GM12878 (cell line): Measurements from ENCODE around the gene ABCF3. TPM values are rescaled to one million over a fixed set of nuclear protein-coding genes. Genes with fewer than 3 reads are reported as not detected.

Source experiments
- ATAC-seq: fragments of 200-7000 bp; cut with Tn5 transposase; 3 replicates; pipeline ENCODE4 v1.9.1; 2020; ENCODE audit warnings: mild to moderate bottlenecking, moderate library complexity
- Bru-seq: library from RNA; stranded (reverse); fragments of 400-500 nt; gene quantifications from one replicate; lab custom pipeline; 2021; lab: Mats Ljungman, UMichigan
- BruChase-seq, 2 experiments: library from RNA; stranded (reverse); fragments of 400-500 nt; gene quantifications; one replicate each; lab custom pipeline; 2021; lab: Mats Ljungman, UMichigan
- BruUV-seq: library from RNA; stranded (reverse); fragments of 400-500 nt; replicated peaks from 2 replicates; lab custom pipeline; 2021; lab: Mats Ljungman, UMichigan
- CTCF ChIA-PET: fragments of 300-600 bp; sonication (Branson Sonifier 250); formaldehyde crosslinking; extraction: SDS; loops from one replicate; lab custom pipeline; 2021; ENCODE audit warnings: inconsistent platforms; lab: Yijun Ruan, JAX
- POLR2A ChIA-PET: fragments of 350-600 bp; formaldehyde crosslinking; extraction: SDS; loops from one replicate; lab custom pipeline; 2021; ENCODE audit warnings: inconsistent platforms; lab: Charles Lee
- RAD21 ChIA-PET: fragments of 300-600 bp; sonication (Branson Sonifier 250); formaldehyde crosslinking; loops from one replicate; lab custom pipeline; 2023; ENCODE audit warnings: antibody characterized with exemption; ENCODE audit not compliant: unreplicated experiment; lab: Charles Lee
- SMC1A ChIA-PET: fragments of 300-600 bp; sonication (Branson Sonifier 250); formaldehyde crosslinking; loops from one replicate; lab custom pipeline; 2023; ENCODE audit not compliant: unreplicated experiment, uncharacterized antibody; lab: Charles Lee
- DNase-seq: peaks from one replicate; pipeline ENCODE4 v3.0.0-alpha.2; 2011; ENCODE audit warnings: low read depth, low spot score
- FAIRE-seq: peaks from 3 replicates; lab custom pipeline; 2011; peaks lifted over from hg19 to GRCh38; lab: Jason Lieb, UNC
- H2AFZ ChIP-seq: 2 replicates; pipeline ENCODE4 v1.6.0; 2011; ENCODE audit warnings: low read depth, low read length, control low read depth; ENCODE audit not compliant: control insufficient read depth
- H3K27ac ChIP-seq: 2 replicates; pipeline ENCODE4 v1.5.1; 2011; ENCODE audit warnings: control low read depth; ENCODE audit not compliant: control insufficient read depth, insufficient read depth
- H3K27me3 ChIP-seq, 2 experiments: replicated peaks in 1 of 2; 2 replicates each; pipeline versions ENCODE4 v1.6.0 to v1.6.1; 2011; ENCODE audit warnings: low read length in 1 of 2; ENCODE audit not compliant: control insufficient read depth in 2 of 2, insufficient read depth in 2 of 2
- H3K36me3 ChIP-seq, 2 experiments: 2 replicates each; pipeline ENCODE4 v1.5.1; 2011; ENCODE audit warnings: low read length in 1 of 2; ENCODE audit not compliant: control insufficient read depth in 2 of 2, insufficient read depth in 2 of 2
- H3K4me1 ChIP-seq: 2 replicates; pipeline ENCODE4 v1.6.1; 2011; ENCODE audit warnings: mild to moderate bottlenecking, low read length, moderate library complexity, mixed read lengths; ENCODE audit not compliant: control insufficient read depth, insufficient read depth
- H3K4me2 ChIP-seq: 2 replicates; pipeline ENCODE4 v1.6.0; 2011; ENCODE audit warnings: control low read depth; ENCODE audit not compliant: control insufficient read depth, insufficient read depth
- H3K4me3 ChIP-seq: fragments of 200-600 bp; sonication (generic); 2 replicates; pipeline ENCODE4 v1.5.1; 2016
- H3K79me2 ChIP-seq: 2 replicates; pipeline ENCODE4 v1.6.0; 2011; ENCODE audit warnings: low read length; ENCODE audit not compliant: control insufficient read depth, insufficient read depth
- H3K9ac ChIP-seq: 2 replicates; pipeline ENCODE4 v1.8.0; 2011; ENCODE audit warnings: low read length, control low read depth, mixed read lengths; ENCODE audit not compliant: control insufficient read depth, insufficient read depth
- H3K9me3 ChIP-seq: replicated peaks from 3 replicates; pipeline ENCODE4 v1.5.1; 2011; ENCODE audit warnings: mild to moderate bottlenecking, low read length; ENCODE audit not compliant: control insufficient read depth, insufficient read depth
- H4K20me1 ChIP-seq: 2 replicates; pipeline ENCODE4 v1.6.0; 2011; ENCODE audit not compliant: control insufficient read depth, insufficient read depth
- ASH2L ChIP-seq: fragments of 300-600, 200-600 bp; sonication (generic); IDR thresholded peaks from 2 replicates; pipeline ENCODE4 v1.6.1; 2017; ENCODE audit warnings: low read depth, mild to moderate bottlenecking, borderline replicate concordance
- BCLAF1 ChIP-seq: fragments of 450-650 bp; IDR thresholded peaks from 2 replicates; pipeline ENCODE4 v1.6.1; 2017; ENCODE audit warnings: antibody characterized with exemption, mild to moderate bottlenecking, moderate library complexity
- BHLHE40 ChIP-seq, 2 experiments: fragments of 450-650 bp in 1 of 2; IDR thresholded peaks; 2 replicates each; pipeline ENCODE4 v1.6.1; 2011 to 2017; ENCODE audit warnings: low read depth in 2 of 2, borderline replicate concordance in 1 of 2, improper control_type of control experiment in 1 of 2, low read length in 1 of 2, mild to moderate bottlenecking in 1 of 2
- BRCA1 ChIP-seq: IDR thresholded peaks from 2 replicates; pipeline ENCODE4 v1.6.1; 2011; ENCODE audit warnings: low read depth, low read length, improper control_type of control experiment
- DPF2 ChIP-seq: fragments of 450-650 bp; IDR thresholded peaks from 2 replicates; pipeline ENCODE4 v1.6.1; 2017; ENCODE audit warnings: mild to moderate bottlenecking
- EP300 ChIP-seq, 2 experiments: fragments of 150-350 bp in 1 of 2; IDR thresholded peaks; 2 replicates each; pipeline ENCODE4 v1.6.1; 2011 to 2012; ENCODE audit warnings: low read depth in 2 of 2, low read length in 2 of 2, borderline replicate concordance in 1 of 2, improper control_type of control experiment in 1 of 2, inconsistent platforms in 1 of 2; ENCODE audit not compliant: control insufficient read depth in 1 of 2
- POLR2A ChIP-seq: IDR thresholded peaks from 2 replicates; pipeline ENCODE4 v1.6.1; 2011; ENCODE audit warnings: low read depth, mild to moderate bottlenecking, low read length
- RB1 ChIP-seq: fragments of 450-650 bp; formaldehyde crosslinking; IDR thresholded peaks from 2 replicates; pipeline ENCODE4 v1.6.1; 2017; ENCODE audit warnings: mild to moderate bottlenecking, borderline replicate concordance
- SMAD5 ChIP-seq: IDR thresholded peaks from 2 replicates; pipeline ENCODE4 v1.6.1; 2016; ENCODE audit warnings: antibody characterized with exemption, low read depth
- TCF12 ChIP-seq: IDR thresholded peaks from 2 replicates; pipeline ENCODE4 v1.6.1; 2011; ENCODE audit warnings: low read depth, mild to moderate bottlenecking, low read length
- ZBTB11 ChIP-seq: fragments of 450-650 bp; formaldehyde crosslinking; IDR thresholded peaks from 2 replicates; pipeline ENCODE4 v1.5.0; 2022; ENCODE audit warnings: mild to moderate bottlenecking, missing genetic modification characterization
- WGBS: methylation state at CpG from one replicate; pipeline ENCODE4 v1.1.6; 2016; ENCODE audit warnings: low lambda C conversion rate; ENCODE audit not compliant: insufficient replicate concordance, insufficient coverage; ENCODE audit errors: missing lambda C conversion rate; 5-methylcytosine and 5-hydroxymethylcytosine counted together
- in situ Hi-C: fragments of 300-500 bp; cut with MboI; formaldehyde crosslinking; loops from 9 replicates; pipeline ENCODE4 v1.14.3; 2018; ENCODE audit warnings: mixed read lengths
- intact Hi-C: fragments of 100-400 bp; cut with micrococcal nuclease; formaldehyde crosslinking; loops from one replicate; pipeline ENCODE4 v1.14.2; 2022; ENCODE audit not compliant: unreplicated experiment
- long read RNA-seq, 2 experiments: library from polyadenylated mRNA; unstranded; transcript quantifications; one replicate each; pipeline ENCODE4 v2.0.0, GENCODE V29; 2019 to 2020
- polyA minus RNA-seq, 3 experiments: library from RNA; depleted of rRNA, polyadenylated mRNA; stranded (reverse); fragments of >200 nt; gene quantifications; 2 replicates each; pipeline ENCODE4 v1.2.3, GENCODE V29; 2011
- polyA plus RNA-seq, 11 experiments: library from polyadenylated mRNA; depleted of rRNA in 4 of 11; unstranded in 6 of 11; stranded (reverse) in 5 of 11; fragments of >200 nt; fragmentation: Nextera tagmentation in 4 of 11; fragmentation: Illumina TruSeq in 1 of 11; extraction: Ambion mirVana in 4 of 11; extraction: Trizol in 1 of 11; gene quantifications; 1 replicate in 1 of 11; 2 replicates in 10 of 11; pipeline versions ENCODE4 v1.2.1 to v1.2.3, GENCODE V29; 2011 to 2016; ENCODE audit warnings: inconsistent platforms in 2 of 11, missing spikeins in 2 of 11, low read depth in 1 of 11
- total RNA-seq, 4 experiments: library from RNA; depleted of rRNA in 3 of 4; stranded (reverse); fragments of >200 nt in 3 of 4; fragmentation: Illumina TruSeq in 1 of 4; extraction: Trizol in 1 of 4; gene quantifications; 2 replicates each; pipeline versions ENCODE4 v1.2.1 to v1.2.3, GENCODE V29; 2013 to 2021

Gene ABCF3
- 51.7 and 54.6 TPM in 2 replicates for total RNA-seq (2013; cell fraction: nucleolus; rRNA removed)
- total RNA-seq (2014; rRNA removed), result 46.6 and 49.4 TPM in 2 replicates
- total RNA-seq (2014; rRNA removed; fragmentation: Illumina TruSeq; extraction: Trizol), result 25.7 and 25.8 TPM in 2 replicates
- total RNA-seq (2021), result 56.1 and 61.8 TPM in 2 replicates
- 21.7 TPM for polyA plus RNA-seq (2011; ENCODE audit: low read depth)
- polyA plus RNA-seq (2011; rRNA removed), result 30.8 and 44.4 TPM in 2 replicates
- polyA plus RNA-seq (2011; cell fraction: cytosol; rRNA removed), result 54.9 and 80.9 TPM in 2 replicates
- 273 and 282 TPM in 2 replicates for polyA plus RNA-seq (2011; cell fraction: nucleus; rRNA removed)
- 40.9 and 45.8 TPM in 2 replicates for polyA plus RNA-seq (2012)
- polyA plus RNA-seq (2014; fragmentation: Illumina TruSeq; extraction: Trizol), result 21.0 and 36.9 TPM in 2 replicates
- polyA plus RNA-seq (2014; fragmentation: Nextera tagmentation; extraction: Ambion mirVana), result 1 to 10 TPM; 6.1 to 8.1 TPM
- 70.6 and 81.7 TPM in 2 replicates for polyA plus RNA-seq (2014; rRNA removed)
- polyA plus RNA-seq (2016; fragmentation: Nextera tagmentation; extraction: Ambion mirVana), result 10 to 100 TPM; 66.8 to 71.3 TPM
- polyA minus RNA-seq (2011; rRNA and poly(A)+ RNA removed), result 53.6 and 96.3 TPM in 2 replicates
- polyA minus RNA-seq (2011; cell fraction: cytosol; rRNA and poly(A)+ RNA removed), result 22.8 and 23.0 TPM in 2 replicates
- 96.4 and 138 TPM in 2 replicates for polyA minus RNA-seq (2011; cell fraction: nucleus; rRNA and poly(A)+ RNA removed)
- Bru-seq, nascent RNA, result percentile 84 among the genes with signal in this experiment
- percentile 94 among the genes with signal in this experiment for BruChase-seq, experiment 1, labeled RNA remaining after a 6-hour chase
- BruChase-seq, experiment 2, labeled RNA remaining after a 2-hour chase, result percentile 94 among the genes with signal in this experiment
- long read RNA-seq, experiment 1, transcript ABCF3-203 (21 exons, 2,624 nt), result major isoform, 20 of 28 reads
- long read RNA-seq, experiment 1, partial matches to known transcripts, result 1 of 28 reads
- long read RNA-seq, experiment 1, other reads (novel, unspliced or antisense), result 7 of 28 reads
- long read RNA-seq, experiment 2, transcript ABCF3-203 (21 exons, 2,624 nt), result major isoform, 44 of 56 reads
- long read RNA-seq, experiment 2, partial matches to known transcripts, result 4 of 56 reads
- long read RNA-seq, experiment 2, other reads (novel, unspliced or antisense), result 7 of 56 reads

- ChIA-PET CTCF (interaction anchor here (0.8 to 1.4 kb wide), 5 partner anchors 9 to 41 kb away, joined by 3 to 5 read pairs (median 4); no protein-coding TSS in a partner anchor), POLR2A (interaction anchor here (0.6 to 2.0 kb wide), 11 partner anchors 10 to 289 kb away, joined by 3 to 7 read pairs (median 5); partner anchors contain the start of genes AP2M1, CLCN2, DVL3 and POLR2H), RAD21 (interaction anchor here (0.7 to 1.6 kb wide), 6 partner anchors 9 to 64 kb away, joined by 3 to 7 read pairs (median 3); partner anchors contain the start of gene EEF1AKMT4), SMC1A (interaction anchor here (0.7 to 0.9 kb wide), 4 partner anchors 12 to 291 kb away, joined by 3 to 4 read pairs (median 3); no protein-coding TSS in a partner anchor)
- Histone ChIP-seq H3K27me3 (no peaks in the 10 kb centered on the region), H3K4me3 (peak within 1 kb of the TSS; percentile 93), H3K36me3 (peaks cover 15 to 21% of the 10 kb centered on the region in 2 experiments), H3K79me2 (peaks cover 27% of the 10 kb centered on the region), H3K4me1 (0 out of 2 replicates have a peak, but pooled peaks cover 4% of the 10 kb centered on the region), H3K9ac (peak within 1 kb of the TSS; percentile 83), H4K20me1 (peaks cover 3% of the 10 kb centered on the region; the same call in 1 of the 2 replicates), H3K4me2 (peak within 1 kb of the TSS; percentile 95), H3K9me3 (no peaks in the 10 kb centered on the region), H3K27ac (peak within 1 kb of the TSS; percentile 73), H2AFZ (peak within 1 kb of the TSS; percentile 81)
- peak; percentile 51 for ATAC-seq
- no peak for DNase-seq
- BruUV-seq, result no TSS peak
- intact Hi-C loops (loop anchor here (2.0 kb wide), 2 partner anchors 52 to 64 kb away; partner anchors contain the start of gene EIF2B5), in situ Hi-C loops (no loop called here)
- no peak for FAIRE-seq
- WGBS, result under 1% methylated on average over 45 of the region's 45 CpGs
- TF ChIP-seq BHLHE40 (IDR thresholded peaks at IDR 0.05; ENCODE audit: borderline replicate concordance in 1 of 2, low read depth in 2 of 2, low read length in 1 of 2), result no peak; a peak in 1 of 4 replicates
- TF ChIP-seq EP300 (IDR thresholded peaks at IDR 0.05; ENCODE audit: borderline replicate concordance in 1 of 2, control insufficient read depth in 1 of 2, low read depth in 2 of 2, low read length in 2 of 2), result no peak
- no peak for TF ChIP-seq BCLAF1
- peak; percentile 79; the same call in 1 of the 2 replicates for TF ChIP-seq SMAD5
- no peak for TF ChIP-seq ZBTB11 (CRISPR knock-in tag)
- peak; percentile 82; the same call in 1 of the 2 replicates for TF ChIP-seq RB1
- TF ChIP-seq DPF2, result no peak
- TF ChIP-seq TCF12, result no peak
- TF ChIP-seq ASH2L, result no peak
- no peak for TF ChIP-seq BRCA1
- TF ChIP-seq POLR2A, result peak; percentile 89
These were observed at the start of gene ABCF3 for GRCh38 chr3:184186184-184186901. TSS of gene ABCF3 (plus strand) at chr3:184186199. CDS start at chr3:184186208, 9 bp downstream.
